Lower leg skin (tissue), 3 donors: ENCODE results near the gene TMC1.

Experiments
- CTCF ChIP-seq, 3 donors: fragments of 450-650 bp; IDR thresholded peaks; one replicate each; pipeline ENCODE4 v1.5.1; 2016; ENCODE audit warnings: antibody characterized with exemption in 3 of 3, mild to moderate bottlenecking in 3 of 3, moderate library complexity in 2 of 3
- POLR2A ChIP-seq, 2 donors: fragments of 450-650 bp; IDR thresholded peaks; one replicate each; pipeline ENCODE4 v1.6.1; 2016 to 2017; ENCODE audit warnings: antibody characterized with exemption in 2 of 2, mild to moderate bottlenecking in 1 of 2, moderate library complexity in 1 of 2

- no peak for TF ChIP-seq CTCF (IDR thresholded peaks at IDR 0.05)
- TF ChIP-seq POLR2A (IDR thresholded peaks at IDR 0.05), result no peak
Observed at GRCh38 chr9:72873456-72873855, 352.0 kb downstream of the TMC1 start.
